ENCODE data around the gene GUCA2B.

GUCA2B gene

GRCh38 chr1:42138586-42138985 is 14.6 kb upstream of the GUCA2B start:
- Mint-ChIP-seq H3K36me3 (ENCODE audit: low read depth) (no peaks in the 10 kb centered on the region), H3K27me3 (ENCODE audit: low read depth) (peaks cover 52% of the 10 kb centered on the region), H3K4me1 (peaks cover 5% of the 10 kb centered on the region), H3K9me3 (no peaks in the 10 kb centered on the region), H3K4me3 (no peak overlapping the region), H3K27ac (no peak overlapping the region)
- TF ChIP-seq CTCF (IDR thresholded peaks at IDR 0.05; ENCODE audit: unreplicated experiment in 3 of 3) = no peak

GRCh38 chr1:42139444-42139843 is 13.8 kb upstream of the GUCA2B start:
- peaks cover 49% of the 10 kb centered on the region for H3K27me3 Mint-ChIP-seq (ENCODE audit: low read depth)
- H3K4me1 Mint-ChIP-seq = peaks cover 12% of the 10 kb centered on the region
- no peaks in the 10 kb centered on the region for H3K36me3 Mint-ChIP-seq (ENCODE audit: low read depth)
- no peak overlapping the region for H3K27ac Mint-ChIP-seq
- no peak overlapping the region for H3K4me3 Mint-ChIP-seq
- H3K9me3 Mint-ChIP-seq = no peaks in the 10 kb centered on the region
- TF ChIP-seq CTCF (IDR thresholded peaks at IDR 0.05; ENCODE audit: unreplicated experiment in 3 of 3) = no peak

GRCh38 chr1:42140191-42140590 is 13.0 kb upstream of the GUCA2B start:
- TF ChIP-seq CTCF (IDR thresholded peaks at IDR 0.05; ENCODE audit: unreplicated experiment in 3 of 3) = no peak
- no peak overlapping the region for H3K4me3 Mint-ChIP-seq
- no peak overlapping the region for H3K27ac Mint-ChIP-seq
- H3K36me3 Mint-ChIP-seq (ENCODE audit: low read depth) = no peaks in the 10 kb centered on the region
- H3K9me3 Mint-ChIP-seq = no peaks in the 10 kb centered on the region
- H3K27me3 Mint-ChIP-seq (ENCODE audit: low read depth) = peaks cover 50% of the 10 kb centered on the region
- peaks cover 18% of the 10 kb centered on the region for H3K4me1 Mint-ChIP-seq

- H3K4me3 Mint-ChIP-seq = no peak overlapping the region
- H3K9me3 Mint-ChIP-seq = no peaks in the 10 kb centered on the region
- no peaks in the 10 kb centered on the region for H3K36me3 Mint-ChIP-seq (ENCODE audit: low read depth)
- TF ChIP-seq CTCF (IDR thresholded peaks at IDR 0.05; ENCODE audit: unreplicated experiment in 3 of 3) = no peak
- peaks cover 18% of the 10 kb centered on the region for H3K4me1 Mint-ChIP-seq
- no peak overlapping the region for H3K27ac Mint-ChIP-seq
- peaks cover 37% of the 10 kb centered on the region for H3K27me3 Mint-ChIP-seq (ENCODE audit: low read depth)
These were observed 11.2 kb upstream of the GUCA2B start for GRCh38 chr1:42141978-42142377.

GRCh38 chr1:42142894-42143675 is 10.1 kb upstream of the GUCA2B start:
- H3K27me3 Mint-ChIP-seq (ENCODE audit: low read depth) = peaks cover 26% of the 10 kb centered on the region
- H3K36me3 Mint-ChIP-seq (ENCODE audit: low read depth) = no peaks in the 10 kb centered on the region
- peaks cover 18% of the 10 kb centered on the region for H3K4me1 Mint-ChIP-seq
- no peak overlapping the region for H3K27ac Mint-ChIP-seq
- no peak for TF ChIP-seq CTCF (IDR thresholded peaks at IDR 0.05; ENCODE audit: unreplicated experiment in 3 of 3)
- H3K4me3 Mint-ChIP-seq = no peak overlapping the region
- no peaks in the 10 kb centered on the region for H3K9me3 Mint-ChIP-seq

Measured in nephron (organoid).